Testis (tissue), 2 donors: ENCODE data around the gene POC1B.

Source experiments
- POLR2A ChIP-seq: fragments of 450-650 bp; IDR thresholded peaks from one replicate; pipeline ENCODE4 v1.6.1; 2017; ENCODE audit warnings: antibody characterized with exemption, mild to moderate bottlenecking, moderate library complexity
- TF ChIP-seq, protein P1 (sequence below), 3 experiments: fragments of 450-650 bp in 2 of 3; fragments of 200-600 bp in 1 of 3; sonication (generic) in 1 of 3; IDR thresholded peaks; one replicate each; pipeline ENCODE4 v1.5.1; 2016 to 2019; ENCODE audit warnings: antibody characterized with exemption in 3 of 3, mild to moderate bottlenecking in 2 of 3, moderate library complexity in 1 of 3

DNA sequence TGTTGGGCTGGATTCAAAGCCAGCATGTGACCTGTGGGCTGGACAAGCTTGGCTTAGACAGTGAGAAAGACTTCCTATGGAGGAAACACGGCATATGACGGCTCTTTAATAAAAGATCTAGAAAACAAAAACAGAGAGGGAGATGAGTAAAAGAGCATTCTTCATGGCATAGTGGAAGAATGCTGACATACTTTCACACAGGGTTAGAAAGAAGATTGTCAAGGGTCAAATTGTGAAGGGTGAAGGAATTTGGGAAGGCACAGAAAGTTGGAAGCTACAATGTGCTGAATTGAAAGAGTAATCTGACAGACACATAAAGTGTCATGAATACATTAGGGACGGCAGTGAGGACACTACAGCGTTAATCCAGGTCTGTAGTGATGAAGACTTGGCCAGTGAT lies 64.7 kb downstream of the POC1B start:
- TF ChIP-seq POLR2A: no peak
- TF ChIP-seq, protein P1, sequence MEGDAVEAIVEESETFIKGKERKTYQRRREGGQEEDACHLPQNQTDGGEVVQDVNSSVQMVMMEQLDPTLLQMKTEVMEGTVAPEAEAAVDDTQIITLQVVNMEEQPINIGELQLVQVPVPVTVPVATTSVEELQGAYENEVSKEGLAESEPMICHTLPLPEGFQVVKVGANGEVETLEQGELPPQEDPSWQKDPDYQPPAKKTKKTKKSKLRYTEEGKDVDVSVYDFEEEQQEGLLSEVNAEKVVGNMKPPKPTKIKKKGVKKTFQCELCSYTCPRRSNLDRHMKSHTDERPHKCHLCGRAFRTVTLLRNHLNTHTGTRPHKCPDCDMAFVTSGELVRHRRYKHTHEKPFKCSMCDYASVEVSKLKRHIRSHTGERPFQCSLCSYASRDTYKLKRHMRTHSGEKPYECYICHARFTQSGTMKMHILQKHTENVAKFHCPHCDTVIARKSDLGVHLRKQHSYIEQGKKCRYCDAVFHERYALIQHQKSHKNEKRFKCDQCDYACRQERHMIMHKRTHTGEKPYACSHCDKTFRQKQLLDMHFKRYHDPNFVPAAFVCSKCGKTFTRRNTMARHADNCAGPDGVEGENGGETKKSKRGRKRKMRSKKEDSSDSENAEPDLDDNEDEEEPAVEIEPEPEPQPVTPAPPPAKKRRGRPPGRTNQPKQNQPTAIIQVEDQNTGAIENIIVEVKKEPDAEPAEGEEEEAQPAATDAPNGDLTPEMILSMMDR (IDR thresholded peaks at IDR 0.05): no peak
